Psoas muscle (tissue), 8 donors: ENCODE results near the gene NEUROD1. TPM values are rescaled to one million over a fixed set of nuclear protein-coding genes. Genes with fewer than 3 reads are reported as not detected.
A peak's percentile ranks its signal among the peaks of the same experiment; 100 is the strongest.

Experiments used
- ATAC-seq, 4 donors: fragments of 200-7000 bp; cut with Tn5 transposase; one replicate each; pipeline ENCODE4 v1.9.1; 2020; ENCODE audit warnings: moderate library complexity in 3 of 4, mild to moderate bottlenecking in 2 of 4
- DNase-seq, 2 donors: peaks; one replicate each; pipeline ENCODE4 v3.0.0-alpha.2; 2020
- H3K27ac ChIP-seq: fragments of 200-600 bp; one replicate; pipeline ENCODE4 v1.8.0; 2022
- H3K27me3 ChIP-seq, 3 donors: fragments of 200-600 bp in 1 of 3; one replicate each; pipeline versions ENCODE4 v1.6.1 to v1.8.0; 2013 to 2022; ENCODE audit warnings: low read length in 2 of 3, mild to moderate bottlenecking in 2 of 3, moderate library complexity in 1 of 3; ENCODE audit not compliant: insufficient read depth in 3 of 3
- H3K36me3 ChIP-seq, 2 donors: fragments of 200-600 bp in 1 of 2; one replicate each; pipeline versions ENCODE4 v1.6.1 to v1.8.0; 2013 to 2022; ENCODE audit warnings: low read depth in 1 of 2, mild to moderate bottlenecking in 1 of 2, moderate library complexity in 1 of 2; ENCODE audit not compliant: insufficient read depth in 1 of 2
- H3K4me1 ChIP-seq: fragments of 200-600 bp; one replicate; pipeline ENCODE4 v1.8.0; 2022
- H3K4me3 ChIP-seq: fragments of 200-600 bp; one replicate; pipeline ENCODE4 v1.8.0; 2022; ENCODE audit warnings: mild to moderate bottlenecking
- H3K9me3 ChIP-seq: fragments of 200-600 bp; one replicate; pipeline ENCODE4 v1.8.0; 2022
- CTCF ChIP-seq: fragments of 200-600 bp; IDR thresholded peaks from one replicate; pipeline ENCODE4 v1.8.0; 2022; ENCODE audit warnings: antibody characterized with exemption
- WGBS, 3 donors: extraction: QIAGEN DNeasy Blood & Tissue Kit; methylation state at CpG; one replicate each; pipeline versions ENCODE4 v1.1.6 to v1.1.7; 2013; 5-methylcytosine and 5-hydroxymethylcytosine counted together
- intact Hi-C, 2 donors: fragments of 100-400 bp; cut with DNase I; formaldehyde crosslinking; loops; one replicate each; pipeline versions ENCODE4 v1.11.0 to v1.14.2; 2022
- polyA plus RNA-seq, 3 donors: library from polyadenylated mRNA; stranded (reverse); fragments of 200-250 nt; gene quantifications; one replicate each; pipeline ENCODE4 v1.2.3, GENCODE V29; 2013
- total RNA-seq, 4 donors: library from RNA; stranded (reverse); fragmentation: NEBNext Ultra II Directional in 2 of 4; extraction: Animal tissue kit (Norgen Biotek cat#: 25700) in 2 of 4; gene quantifications; one replicate each; pipeline versions ENCODE4 v1.2.1 to v1.2.4, GENCODE V29; 2021 to 2023
- donor health status: healthy with polysubstance abuse.
- donor health status: DM: no; HTN: no; CAD: no; lungs with moderate emphysema.
- donor health status: Bipolar disorder and iron deficiency.
- donor health status: healthy.
- donor health status: DM: yes; HTN: yes; CAD: no.
- donor health status: DM: no; HTN: no; CAD: no.
- donor health status: DM: no; HTN: no; CAD: no.
- donor health status: DM: yes; HTN: yes; CAD: no.

NEUROD1 gene
- total and polyA plus RNA-seq, 7 donors, result not detected

- H3K27ac ChIP-seq, result no peak overlapping the region
Observed at GRCh38 chr2:181667234-181667633, 13.1 kb downstream of the NEUROD1 start.

GRCh38 chr2:181662287-181662686 is 18.0 kb downstream of the NEUROD1 start:
- Histone ChIP-seq H3K4me1 (no peaks in the 10 kb centered on the region), H3K4me3 (no peak overlapping the region), H3K27ac (no peak overlapping the region), H3K27me3 (peaks cover 0 to 10% (median 2%) of the 10 kb centered on the region in 3 donors), H3K36me3 (no peaks in the 10 kb centered on the region), H3K9me3 (peaks cover 6% of the 10 kb centered on the region)
- DNase-seq (no peak), ATAC-seq (no peak)
- 81 to 89% (median 88%) methylated on average over 2 of the region's 2 CpGs for WGBS, 3 donors
- intact Hi-C loops, result no loop called here
- TF ChIP-seq CTCF, result no peak

More at GRCh38 chr2:181667234-181667633, 13.1 kb downstream of the NEUROD1 start:
- DNase-seq (no peak), ATAC-seq (no peak)
- H3K4me3 ChIP-seq, result no peak overlapping the region
- no peaks in the 10 kb centered on the region for H3K4me1 ChIP-seq
- intact Hi-C loops, result no loop called here
- no peaks in the 10 kb centered on the region for H3K27me3 ChIP-seq
- no peak for TF ChIP-seq CTCF
- no peaks in the 10 kb centered on the region for H3K36me3 ChIP-seq
- H3K9me3 ChIP-seq, result peaks cover 6% of the 10 kb centered on the region
- 45 to 81% (median 64%) methylated on average over 1 of the region's 1 CpG for WGBS, 3 donors

- no peaks in the 10 kb centered on the region for H3K4me1 ChIP-seq
- no peaks in the 10 kb centered on the region for H3K36me3 ChIP-seq
- no peak overlapping the region for H3K27ac ChIP-seq
- no peak overlapping the region for H3K4me3 ChIP-seq
- peaks cover 0 to 23% (median 8%) of the 10 kb centered on the region in 3 donors for H3K27me3 ChIP-seq
- no peaks in the 10 kb centered on the region for H3K9me3 ChIP-seq
- DNase-seq (no peak), ATAC-seq (no peak)
- intact Hi-C loops, result no loop called here
- no peak for TF ChIP-seq CTCF
- 68 to 77% (median 71%) methylated on average over 3 of the region's 3 CpGs for WGBS, 3 donors
Observed at GRCh38 chr2:181660181-181660580, 20.1 kb downstream of the NEUROD1 start.

- no peak for TF ChIP-seq CTCF
- no peak for DNase-seq
- H3K27ac ChIP-seq, result no peak overlapping the region
Observed at GRCh38 chr2:181658444-181658843, 21.9 kb downstream of the NEUROD1 start.

GRCh38 chr2:181657379-181657778 is 22.9 kb downstream of the NEUROD1 start:
- no peak for DNase-seq
- H3K36me3 ChIP-seq, result no peaks in the 10 kb centered on the region
- intact Hi-C loops, result loop anchor here in 1 of 2 donors (5.0 kb wide), 1 partner anchor 1895 kb away; no protein-coding TSS in a partner anchor
- peaks cover 0 to 29% (median 8%) of the 10 kb centered on the region in 3 donors for H3K27me3 ChIP-seq
- no peak for ATAC-seq
- H3K4me1 ChIP-seq, result no peaks in the 10 kb centered on the region
- H3K9me3 ChIP-seq, result no peaks in the 10 kb centered on the region
- no peak for TF ChIP-seq CTCF
- 61 to 71% (median 64%) methylated on average over 4 of the region's 4 CpGs for WGBS, 3 donors
- H3K27ac ChIP-seq, result no peak overlapping the region
- peak overlapping the region; percentile 64 for H3K4me3 ChIP-seq

More at GRCh38 chr2:181658444-181658843, 21.9 kb downstream of the NEUROD1 start:
- intact Hi-C loops, result loop anchor here in 1 of 2 donors (5.0 kb wide), 1 partner anchor 1896 kb away; no protein-coding TSS in a partner anchor
- H3K36me3 ChIP-seq, result no peaks in the 10 kb centered on the region
- peaks cover 0 to 23% (median 8%) of the 10 kb centered on the region in 3 donors for H3K27me3 ChIP-seq
- no peak overlapping the region for H3K4me3 ChIP-seq
- no peaks in the 10 kb centered on the region for H3K4me1 ChIP-seq
- WGBS, 3 donors, result 41 to 63% (median 50%) methylated on average over 4 of the region's 4 CpGs
- H3K9me3 ChIP-seq, result no peaks in the 10 kb centered on the region
- ATAC-seq, result no peak
